ENCODE data around the gene VEPH1.

The VEPH1 gene

GRCh38 chr3:157531301-157531660, 28.1 kb upstream of the VEPH1 start:
- H3K36me3 Mint-ChIP-seq: no peaks in the 10 kb centered on the region
- H3K4me1 Mint-ChIP-seq: no peaks in the 10 kb centered on the region
- H3K27ac Mint-ChIP-seq: no peak overlapping the region
- ATAC-seq (replicated peaks): no peak
- H3K27me3 Mint-ChIP-seq: no peaks in the 10 kb centered on the region
- no peak for DNase-seq
- H3K4me3 Mint-ChIP-seq: no peak overlapping the region
- H3K9me3 Mint-ChIP-seq: no peaks in the 10 kb centered on the region

GRCh38 chr3:157530637-157531300, 27.6 kb upstream of the VEPH1 start:
- Mint-ChIP-seq H3K36me3 (no peaks in the 10 kb centered on the region), H3K27me3 (no peaks in the 10 kb centered on the region), H3K4me1 (no peaks in the 10 kb centered on the region), H3K9me3 (no peaks in the 10 kb centered on the region), H3K27ac (peak overlapping the region; percentile 57), H3K4me3 (no peak overlapping the region)
- DNase-seq: no peak
- ATAC-seq (replicated peaks): no peak

- H3K9me3 Mint-ChIP-seq: no peaks in the 10 kb centered on the region
- H3K4me3 Mint-ChIP-seq: no peak overlapping the region
- peaks cover 0 to 4% of the 10 kb centered on the region in 2 donors for H3K27me3 Mint-ChIP-seq
- no peak for ATAC-seq (replicated peaks)
- no peaks in the 10 kb centered on the region for H3K36me3 Mint-ChIP-seq
- H3K27ac Mint-ChIP-seq: no peak overlapping the region
- no peaks in the 10 kb centered on the region for H3K4me1 Mint-ChIP-seq
- no peak for DNase-seq
These were observed 26.5 kb upstream of the VEPH1 start for GRCh38 chr3:157529751-157530150.

- Mint-ChIP-seq H3K4me1 (no peaks in the 10 kb centered on the region), H3K4me3 (no peak overlapping the region), H3K27ac (no peak overlapping the region), H3K9me3 (no peaks in the 10 kb centered on the region), H3K36me3 (no peaks in the 10 kb centered on the region), H3K27me3 (peaks cover 0 to 4% of the 10 kb centered on the region in 2 donors)
- ATAC-seq (replicated peaks): no peak
- no peak for DNase-seq
These were observed 25.9 kb upstream of the VEPH1 start for GRCh38 chr3:157529085-157529484.

GRCh38 chr3:157527131-157527881, 24.1 kb upstream of the VEPH1 start:
- no peaks in the 10 kb centered on the region for H3K9me3 Mint-ChIP-seq
- H3K4me3 Mint-ChIP-seq: no peak overlapping the region
- H3K4me1 Mint-ChIP-seq: no peaks in the 10 kb centered on the region
- no peaks in the 10 kb centered on the region for H3K36me3 Mint-ChIP-seq
- DNase-seq (no peak), ATAC-seq (replicated peaks) (no peak)
- peaks cover 0 to 4% of the 10 kb centered on the region in 2 donors for H3K27me3 Mint-ChIP-seq
- H3K27ac Mint-ChIP-seq: no peak overlapping the region

GRCh38 chr3:157526036-157526435, 22.8 kb upstream of the VEPH1 start:
- Mint-ChIP-seq H3K27me3 (peaks cover 0 to 4% of the 10 kb centered on the region in 2 donors), H3K4me1 (no peaks in the 10 kb centered on the region), H3K4me3 (no peak overlapping the region), H3K36me3 (no peaks in the 10 kb centered on the region), H3K9me3 (no peaks in the 10 kb centered on the region), H3K27ac (no peak overlapping the region)
- DNase-seq: no peak
- ATAC-seq (replicated peaks): no peak

GRCh38 chr3:157523814-157524213, 20.6 kb upstream of the VEPH1 start:
- H3K36me3 Mint-ChIP-seq: no peaks in the 10 kb centered on the region
- peaks cover 0 to 1% of the 10 kb centered on the region in 2 donors for H3K9me3 Mint-ChIP-seq
- ATAC-seq (replicated peaks): no peak
- no peak overlapping the region for H3K4me3 Mint-ChIP-seq
- H3K27ac Mint-ChIP-seq: no peak overlapping the region
- no peak for DNase-seq
- peaks cover 0 to 4% of the 10 kb centered on the region in 2 donors for H3K27me3 Mint-ChIP-seq
- H3K4me1 Mint-ChIP-seq: no peaks in the 10 kb centered on the region

- Mint-ChIP-seq H3K27ac (no peak overlapping the region), H3K4me3 (no peak overlapping the region), H3K27me3 (peaks cover 0 to 4% of the 10 kb centered on the region in 2 donors), H3K4me1 (no peaks in the 10 kb centered on the region), H3K36me3 (no peaks in the 10 kb centered on the region), H3K9me3 (peaks cover 0 to 1% of the 10 kb centered on the region in 2 donors)
- ATAC-seq (replicated peaks): no peak
- DNase-seq: no peak
These were observed 19.4 kb upstream of the VEPH1 start for GRCh38 chr3:157522648-157523047.

- ATAC-seq (replicated peaks): no peak
- DNase-seq: no peak
- peaks cover 0 to 4% of the 10 kb centered on the region in 2 donors for H3K27me3 Mint-ChIP-seq
- no peaks in the 10 kb centered on the region for H3K36me3 Mint-ChIP-seq
- no peaks in the 10 kb centered on the region for H3K4me1 Mint-ChIP-seq
- peaks cover 0 to 1% of the 10 kb centered on the region in 2 donors for H3K9me3 Mint-ChIP-seq
- no peak overlapping the region for H3K4me3 Mint-ChIP-seq
- H3K27ac Mint-ChIP-seq: no peak overlapping the region
These were observed 17.4 kb upstream of the VEPH1 start for GRCh38 chr3:157520485-157521150.

GRCh38 chr3:157518881-157519280, 15.7 kb upstream of the VEPH1 start:
- no peak overlapping the region for H3K27ac Mint-ChIP-seq
- ATAC-seq (replicated peaks) (no peak), DNase-seq (no peak)
- H3K36me3 Mint-ChIP-seq: no peaks in the 10 kb centered on the region
- H3K4me1 Mint-ChIP-seq: no peaks in the 10 kb centered on the region
- no peak overlapping the region for H3K4me3 Mint-ChIP-seq
- peaks cover 0 to 1% of the 10 kb centered on the region in 2 donors for H3K9me3 Mint-ChIP-seq
- H3K27me3 Mint-ChIP-seq: no peaks in the 10 kb centered on the region

GRCh38 chr3:157516928-157517327, 13.7 kb upstream of the VEPH1 start:
- no peak overlapping the region for H3K27ac Mint-ChIP-seq
- peaks cover 0 to 1% of the 10 kb centered on the region in 2 donors for H3K9me3 Mint-ChIP-seq
- H3K4me1 Mint-ChIP-seq: no peaks in the 10 kb centered on the region
- ATAC-seq (replicated peaks) (no peak), DNase-seq (no peak)
- no peaks in the 10 kb centered on the region for H3K36me3 Mint-ChIP-seq
- H3K4me3 Mint-ChIP-seq: no peak overlapping the region
- H3K27me3 Mint-ChIP-seq: no peaks in the 10 kb centered on the region

- Mint-ChIP-seq H3K36me3 (no peaks in the 10 kb centered on the region), H3K27ac (no peak overlapping the region), H3K9me3 (peaks cover 0 to 1% of the 10 kb centered on the region in 2 donors), H3K4me1 (no peaks in the 10 kb centered on the region), H3K27me3 (no peaks in the 10 kb centered on the region), H3K4me3 (no peak overlapping the region)
- no peak for ATAC-seq (replicated peaks)
- no peak for DNase-seq
These were observed 12.2 kb upstream of the VEPH1 start for GRCh38 chr3:157515398-157515797.

- no peaks in the 10 kb centered on the region for H3K9me3 Mint-ChIP-seq
- H3K27me3 Mint-ChIP-seq: no peaks in the 10 kb centered on the region
- H3K36me3 Mint-ChIP-seq: no peaks in the 10 kb centered on the region
- ATAC-seq (replicated peaks) (no peak), DNase-seq (no peak)
- no peak overlapping the region for H3K4me3 Mint-ChIP-seq
- H3K27ac Mint-ChIP-seq: no peak overlapping the region
- no peaks in the 10 kb centered on the region for H3K4me1 Mint-ChIP-seq
These were observed 11.2 kb upstream of the VEPH1 start for GRCh38 chr3:157514371-157514895.

- H3K27ac Mint-ChIP-seq: no peak overlapping the region
- H3K4me1 Mint-ChIP-seq: no peaks in the 10 kb centered on the region
These were observed 10.4 kb upstream of the VEPH1 start for GRCh38 chr3:157513585-157513984.

More at GRCh38 chr3:157513585-157513984, 10.4 kb upstream of the VEPH1 start:
- Mint-ChIP-seq H3K9me3 (no peaks in the 10 kb centered on the region), H3K4me3 (no peak overlapping the region), H3K27me3 (peaks cover 0 to 2% of the 10 kb centered on the region in 2 donors), H3K36me3 (no peaks in the 10 kb centered on the region)
- no peak for ATAC-seq (replicated peaks)
- no peak for DNase-seq

Data from stimulated activated naive B cell treated with anti-CD40 and anti-IgM and Interleukin-4, amounts not matched to agents 10 μg/mL and 1 μg/mL and 100 μg/mL, for 72 hours (primary cell).